NB4 (cell line): ENCODE results near the gene ALDH3A2.

Experiments used
- DNase-seq: peaks from one replicate; pipeline ENCODE4 v3.0.0; 2010; ENCODE audit warnings: low read depth
- H3K4me3 ChIP-seq: one replicate; pipeline ENCODE4 v1.5.1; 2011; ENCODE audit warnings: mild to moderate bottlenecking, low read depth, low read length, moderate library complexity
- MAX ChIP-seq: IDR thresholded peaks from 2 replicates; pipeline ENCODE4 v1.6.1; 2011; ENCODE audit warnings: low read depth, low read length
- MYC ChIP-seq: IDR thresholded peaks from 2 replicates; pipeline ENCODE4 v1.6.1; 2011; ENCODE audit warnings: low read depth, low read length
- POLR2A ChIP-seq: IDR thresholded peaks from 2 replicates; pipeline ENCODE4 v1.6.1; 2011; ENCODE audit warnings: mild to moderate bottlenecking; ENCODE audit not compliant: insufficient read length; ENCODE audit errors: extremely low read depth
- TF ChIP-seq, protein P1 (sequence below): IDR thresholded peaks from one replicate; pipeline ENCODE4 v1.5.1; 2012; ENCODE audit warnings: low read depth, low read length

The ALDH3A2 gene

GRCh38 chr17:19648475-19649273 is at the start of gene ALDH3A2:
TSS of gene ALDH3A2 (plus strand) at chr17:19648751. CDS start at chr17:19648972, 221 bp downstream.
- peak within 1 kb of the TSS; percentile 76 for H3K4me3 ChIP-seq
- TF ChIP-seq MYC (no peak; the same call in 1 of the 2 replicates), POLR2A (peak; percentile 90), MAX (peak; percentile 96)
- peak; percentile 99 for DNase-seq

DNA sequence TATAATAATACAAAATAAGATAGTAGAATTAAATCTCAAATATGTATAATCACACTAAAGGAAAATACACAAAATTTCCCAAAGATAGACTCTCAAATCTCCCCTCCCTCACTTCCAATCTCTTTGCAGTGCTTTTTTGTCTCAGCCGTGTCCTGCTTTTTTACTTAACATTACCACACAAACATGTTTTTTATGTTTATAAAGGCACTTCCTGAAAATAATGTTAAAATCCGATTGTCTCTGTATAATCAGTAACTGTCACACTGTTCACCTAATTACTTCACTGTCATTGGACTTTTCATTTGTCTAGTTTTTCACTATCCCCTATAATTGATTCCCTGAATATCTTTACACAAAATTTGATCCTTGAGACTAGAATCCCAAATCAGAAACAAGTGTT is 38.2 kb upstream of the ALDH3A2 start:
- no peak for DNase-seq
- H3K4me3 ChIP-seq, result no peak overlapping the region
- TF ChIP-seq, protein P1, sequence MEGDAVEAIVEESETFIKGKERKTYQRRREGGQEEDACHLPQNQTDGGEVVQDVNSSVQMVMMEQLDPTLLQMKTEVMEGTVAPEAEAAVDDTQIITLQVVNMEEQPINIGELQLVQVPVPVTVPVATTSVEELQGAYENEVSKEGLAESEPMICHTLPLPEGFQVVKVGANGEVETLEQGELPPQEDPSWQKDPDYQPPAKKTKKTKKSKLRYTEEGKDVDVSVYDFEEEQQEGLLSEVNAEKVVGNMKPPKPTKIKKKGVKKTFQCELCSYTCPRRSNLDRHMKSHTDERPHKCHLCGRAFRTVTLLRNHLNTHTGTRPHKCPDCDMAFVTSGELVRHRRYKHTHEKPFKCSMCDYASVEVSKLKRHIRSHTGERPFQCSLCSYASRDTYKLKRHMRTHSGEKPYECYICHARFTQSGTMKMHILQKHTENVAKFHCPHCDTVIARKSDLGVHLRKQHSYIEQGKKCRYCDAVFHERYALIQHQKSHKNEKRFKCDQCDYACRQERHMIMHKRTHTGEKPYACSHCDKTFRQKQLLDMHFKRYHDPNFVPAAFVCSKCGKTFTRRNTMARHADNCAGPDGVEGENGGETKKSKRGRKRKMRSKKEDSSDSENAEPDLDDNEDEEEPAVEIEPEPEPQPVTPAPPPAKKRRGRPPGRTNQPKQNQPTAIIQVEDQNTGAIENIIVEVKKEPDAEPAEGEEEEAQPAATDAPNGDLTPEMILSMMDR, result no peak
- no peak for TF ChIP-seq MYC
- no peak for TF ChIP-seq MAX
- no peak for TF ChIP-seq POLR2A

DNA sequence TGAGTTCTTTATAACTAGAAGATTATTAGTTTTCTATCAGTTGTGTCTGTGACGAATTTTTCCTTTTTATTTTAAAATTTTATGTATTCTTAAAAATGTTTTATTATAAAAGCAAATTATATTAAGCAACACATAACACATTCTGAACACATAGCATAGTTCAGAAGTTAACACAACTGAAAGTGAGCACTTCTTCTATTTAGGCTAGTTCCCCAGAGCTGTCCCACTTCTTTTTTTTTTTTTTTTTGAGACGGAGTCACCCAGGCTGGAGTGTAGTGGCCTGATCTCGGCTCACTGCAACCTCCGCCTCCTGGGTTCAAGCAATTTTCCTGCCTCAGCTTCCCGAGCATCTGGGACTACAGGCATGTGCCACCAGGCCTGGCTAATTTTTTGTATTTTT is 37.7 kb upstream of the ALDH3A2 start:
- TF ChIP-seq MAX (no peak), MYC (no peak), POLR2A (no peak)
- TF ChIP-seq, protein P1, result no peak
- H3K4me3 ChIP-seq, result no peak overlapping the region
- DNase-seq, result no peak

- no peak for TF ChIP-seq MAX
- TF ChIP-seq, protein P1, result no peak
- no peak for TF ChIP-seq POLR2A
- no peak for TF ChIP-seq MYC
- DNase-seq, result no peak
- no peak overlapping the region for H3K4me3 ChIP-seq
Measured at GRCh38 chr17:19613979-19614378, 34.6 kb upstream of the ALDH3A2 start.

GRCh38 chr17:19614900-19615299 is 33.7 kb upstream of the ALDH3A2 start:
- TF ChIP-seq, protein P1, result peak; percentile 10
- no peak for TF ChIP-seq POLR2A
- peak; percentile 7 for DNase-seq
- H3K4me3 ChIP-seq, result no peak overlapping the region

DNA sequence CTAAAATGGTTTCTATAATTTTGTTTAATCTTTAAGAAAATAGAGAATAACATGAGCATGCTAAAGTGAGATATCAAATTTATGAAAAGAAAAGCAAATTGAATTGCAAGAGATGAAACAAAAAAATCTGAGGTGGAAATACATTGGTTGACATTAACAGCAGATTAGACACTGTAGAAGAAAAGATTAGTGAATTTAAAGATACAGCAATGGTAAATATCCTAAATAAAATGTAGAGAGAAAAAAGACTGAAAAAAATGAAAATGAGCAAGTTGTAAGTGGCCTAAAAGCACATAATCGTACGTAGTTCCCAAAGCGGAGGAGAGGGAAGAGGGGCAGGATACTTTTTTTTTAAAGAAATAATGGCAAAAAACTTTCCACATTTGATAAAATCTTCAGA is 30.5 kb upstream of the ALDH3A2 start:
- no peak overlapping the region for H3K4me3 ChIP-seq
- no peak for DNase-seq
- TF ChIP-seq MYC (no peak), POLR2A (no peak), MAX (no peak)
- TF ChIP-seq, protein P1, result no peak
